GM06990 (cell line): ENCODE measurements around the gene ALDH3B2.

Experiments
- DNase-seq: peaks from one replicate; pipeline ENCODE4 v3.0.0-alpha.2; 2011; ENCODE audit not compliant: insufficient read length; ENCODE audit errors: extremely low read depth
- H3K27me3 ChIP-seq: replicated peaks from 2 replicates; pipeline ENCODE4 v1.6.0; 2011; ENCODE audit warnings: low read length; ENCODE audit not compliant: control insufficient read depth, insufficient read depth
- H3K36me3 ChIP-seq: 2 replicates; pipeline ENCODE4 v1.5.1; 2011; ENCODE audit warnings: low read length; ENCODE audit not compliant: control insufficient read depth, insufficient read depth
- H3K4me3 ChIP-seq: replicated peaks from 2 replicates; pipeline ENCODE4 v1.5.1; 2011; ENCODE audit warnings: low read depth, mild to moderate bottlenecking, control low read depth, low read length
- TF ChIP-seq, protein P1 (sequence below): IDR thresholded peaks from 2 replicates; pipeline ENCODE4 v1.5.1; 2011; ENCODE audit warnings: low read length, control low read depth, mild to moderate bottlenecking, inconsistent platforms; ENCODE audit not compliant: insufficient read depth, poor library complexity, severe bottlenecking

ALDH3B2 gene

GRCh38 chr11:67632175-67632981 is 42.0 kb downstream of the ALDH3B2 start:
- TF ChIP-seq, protein P1, sequence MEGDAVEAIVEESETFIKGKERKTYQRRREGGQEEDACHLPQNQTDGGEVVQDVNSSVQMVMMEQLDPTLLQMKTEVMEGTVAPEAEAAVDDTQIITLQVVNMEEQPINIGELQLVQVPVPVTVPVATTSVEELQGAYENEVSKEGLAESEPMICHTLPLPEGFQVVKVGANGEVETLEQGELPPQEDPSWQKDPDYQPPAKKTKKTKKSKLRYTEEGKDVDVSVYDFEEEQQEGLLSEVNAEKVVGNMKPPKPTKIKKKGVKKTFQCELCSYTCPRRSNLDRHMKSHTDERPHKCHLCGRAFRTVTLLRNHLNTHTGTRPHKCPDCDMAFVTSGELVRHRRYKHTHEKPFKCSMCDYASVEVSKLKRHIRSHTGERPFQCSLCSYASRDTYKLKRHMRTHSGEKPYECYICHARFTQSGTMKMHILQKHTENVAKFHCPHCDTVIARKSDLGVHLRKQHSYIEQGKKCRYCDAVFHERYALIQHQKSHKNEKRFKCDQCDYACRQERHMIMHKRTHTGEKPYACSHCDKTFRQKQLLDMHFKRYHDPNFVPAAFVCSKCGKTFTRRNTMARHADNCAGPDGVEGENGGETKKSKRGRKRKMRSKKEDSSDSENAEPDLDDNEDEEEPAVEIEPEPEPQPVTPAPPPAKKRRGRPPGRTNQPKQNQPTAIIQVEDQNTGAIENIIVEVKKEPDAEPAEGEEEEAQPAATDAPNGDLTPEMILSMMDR = no peak
- no peaks in the 10 kb centered on the region for H3K36me3 ChIP-seq
- H3K4me3 ChIP-seq = no peak overlapping the region
- DNase-seq = no peak
- H3K27me3 ChIP-seq = no peaks in the 10 kb centered on the region; the same call in 1 of the 2 replicates

- Histone ChIP-seq H3K36me3 (no peaks in the 10 kb centered on the region), H3K4me3 (no peak overlapping the region), H3K27me3 (no peaks in the 10 kb centered on the region; the same call in 1 of the 2 replicates)
- DNase-seq = no peak
- TF ChIP-seq, protein P1 = no peak
These were observed 42.6 kb downstream of the ALDH3B2 start for GRCh38 chr11:67631853-67632174.

GRCh38 chr11:67631411-67631810 is 43.0 kb downstream of the ALDH3B2 start:
- H3K4me3 ChIP-seq = no peak overlapping the region
- H3K36me3 ChIP-seq = no peaks in the 10 kb centered on the region
- no peak for DNase-seq
- TF ChIP-seq, protein P1 = no peak
- H3K27me3 ChIP-seq = no peaks in the 10 kb centered on the region; the same call in 1 of the 2 replicates

DNA sequence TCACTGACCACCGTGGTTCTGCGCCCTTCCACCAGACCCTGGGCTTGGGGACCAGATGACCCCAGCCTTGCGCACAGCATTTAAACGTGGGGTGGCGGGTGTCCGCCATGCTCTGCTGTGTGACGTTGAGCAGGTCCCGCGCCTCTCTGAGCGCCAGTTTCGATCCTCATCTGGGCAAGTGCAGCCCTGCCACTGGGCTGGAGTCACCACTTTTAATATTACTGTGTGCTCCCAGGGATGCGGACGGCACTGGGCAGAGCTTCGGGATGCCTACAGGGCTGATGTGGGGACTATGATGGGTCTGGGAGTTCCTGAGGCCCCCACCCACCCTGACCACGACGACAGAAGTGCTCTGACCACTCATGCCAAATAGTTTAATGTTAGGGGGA is 43.5 kb downstream of the ALDH3B2 start:
- Histone ChIP-seq H3K27me3 (no peaks in the 10 kb centered on the region; the same call in 1 of the 2 replicates), H3K4me3 (peak overlapping the region; percentile 63), H3K36me3 (no peaks in the 10 kb centered on the region)
- TF ChIP-seq, protein P1 = no peak
- no peak for DNase-seq

- Histone ChIP-seq H3K4me3 (peak overlapping the region; percentile 63), H3K27me3 (no peaks in the 10 kb centered on the region; the same call in 1 of the 2 replicates), H3K36me3 (no peaks in the 10 kb centered on the region)
- TF ChIP-seq, protein P1 = peak; percentile 83
- DNase-seq = peak; percentile 97
These were observed 44.0 kb downstream of the ALDH3B2 start for GRCh38 chr11:67630228-67630942.
